GM23248 (cell line): ENCODE results near the gene UNC5C. TPM values are rescaled to one million over a fixed set of nuclear protein-coding genes. Genes with fewer than 3 reads are reported as not detected.

ENCODE experiments used
- DNase-seq: peaks from one replicate; pipeline ENCODE4 v3.0.0-alpha.2; 2015
- H2AFZ ChIP-seq: fragments of 200-600 bp; sonication (generic); 2 replicates; pipeline ENCODE4 v1.6.1; 2016; ENCODE audit warnings: antibody characterized with exemption
- H3F3A ChIP-seq: fragments of 200-600 bp; sonication (generic); 2 replicates; pipeline ENCODE4 v1.6.1; 2016; ENCODE audit warnings: mild to moderate bottlenecking, antibody characterized with exemption, mixed run types; ENCODE audit not compliant: insufficient read depth
- H3K27ac ChIP-seq: fragments of 200-600 bp; sonication (generic); 2 replicates; pipeline ENCODE4 v1.5.1; 2016; ENCODE audit warnings: mild to moderate bottlenecking
- H3K27me3 ChIP-seq: fragments of 200-600 bp; sonication (generic); replicated peaks from 2 replicates; pipeline ENCODE4 v1.6.1; 2016; ENCODE audit warnings: mild to moderate bottlenecking; ENCODE audit not compliant: insufficient read depth
- H3K36me3 ChIP-seq: fragments of 200-600 bp; sonication (generic); 2 replicates; pipeline ENCODE4 v1.6.1; 2016; ENCODE audit warnings: low read depth, mild to moderate bottlenecking
- H3K4me1 ChIP-seq: fragments of 200-600 bp; sonication (generic); 2 replicates; pipeline ENCODE4 v1.6.1; 2016; ENCODE audit warnings: mild to moderate bottlenecking; ENCODE audit not compliant: insufficient read depth
- H3K4me2 ChIP-seq: fragments of 200-600 bp; sonication (generic); one replicate; pipeline ENCODE4 v1.6.1; 2016; ENCODE audit warnings: mild to moderate bottlenecking; ENCODE audit not compliant: unreplicated experiment
- H3K4me3 ChIP-seq: fragments of 200-600 bp; sonication (generic); 2 replicates; pipeline ENCODE4 v1.5.1; 2016; ENCODE audit warnings: mild to moderate bottlenecking
- H3K79me2 ChIP-seq: fragments of 200-600 bp; sonication (generic); 2 replicates; pipeline ENCODE4 v1.6.1; 2016; ENCODE audit warnings: mild to moderate bottlenecking; ENCODE audit not compliant: insufficient read depth
- H3K9ac ChIP-seq: fragments of 200-600 bp; sonication (generic); 2 replicates; pipeline ENCODE4 v1.6.1; 2016; ENCODE audit warnings: mild to moderate bottlenecking
- H3K9me2 ChIP-seq: fragments of 200-600 bp; sonication (generic); 2 replicates; pipeline ENCODE4 v1.6.1; 2016; ENCODE audit warnings: mixed run types, mild to moderate bottlenecking, moderate library complexity; ENCODE audit not compliant: insufficient read depth
- H3K9me3 ChIP-seq: fragments of 200-600 bp; sonication (generic); one replicate; pipeline ENCODE4 v1.6.1; 2017; ENCODE audit warnings: low read depth
- H4K20me1 ChIP-seq: fragments of 200-600 bp; sonication (generic); 2 replicates; pipeline ENCODE4 v1.6.0; 2016; ENCODE audit not compliant: insufficient read depth
- EZH2 ChIP-seq: fragments of 200-600 bp; sonication (generic); IDR thresholded peaks from 2 replicates; pipeline ENCODE4 v1.6.1; 2018; ENCODE audit warnings: antibody characterized with exemption, mild to moderate bottlenecking; ENCODE audit not compliant: insufficient read depth, poor library complexity, severe bottlenecking
- EZH2phosphoT487 ChIP-seq: fragments of 200-600 bp; sonication (generic); IDR thresholded peaks from 2 replicates; pipeline ENCODE4 v1.6.1; 2018; ENCODE audit warnings: antibody characterized with exemption, moderate library complexity, mild to moderate bottlenecking, low read depth; ENCODE audit not compliant: insufficient read depth
- WGBS, 2 experiments: methylation state at CpG; one replicate each; pipeline ENCODE4 v1.1.6; 2015 to 2017; ENCODE audit warnings: low lambda C conversion rate in 2 of 2, low coverage in 1 of 2; ENCODE audit errors: missing lambda C conversion rate in 2 of 2; 5-methylcytosine and 5-hydroxymethylcytosine counted together
- in situ Hi-C: fragments of 300-500 bp; cut with MboI; formaldehyde crosslinking; loops from 2 replicates; pipeline ENCODE4 v1.15.0; 2020
- polyA plus RNA-seq: library from polyadenylated mRNA; unstranded; fragments of >200 nt; fragmentation: Nextera tagmentation; extraction: Ambion mirVana; gene quantifications from 2 replicates; pipeline ENCODE4 v1.2.1, GENCODE V29; 2016
- total RNA-seq: library from RNA; depleted of rRNA; stranded (reverse); fragments of >200 nt; shearing (Covaris generic); gene quantifications from 2 replicates; pipeline ENCODE4 v1.2.3, GENCODE V29; 2014

UNC5C gene
- total and polyA plus RNA-seq, 2 experiments from 2014 or later, result not detected

GRCh38 chr4:95544113-95545103 lies 4.4 kb downstream of the UNC5C start:
- Histone ChIP-seq H3K27me3 (peaks cover 38% of the 10 kb centered on the region), H3K9me2 (no peaks in the 10 kb centered on the region), H3K4me1 (no peaks in the 10 kb centered on the region), H3K9ac (no peak overlapping the region), H4K20me1 (no peaks in the 10 kb centered on the region), H3K79me2 (no peaks in the 10 kb centered on the region), H3K36me3 (no peaks in the 10 kb centered on the region), H2AFZ (no peak overlapping the region), H3K9me3 (no peaks in the 10 kb centered on the region), H3K4me2 (no peak overlapping the region), H3K4me3 (no peak overlapping the region), H3K27ac (no peak overlapping the region), H3F3A (no peaks in the 10 kb centered on the region)
- 16 to 23% methylated on average over 8 of the region's 8 CpGs for WGBS, 2 experiments
- in situ Hi-C loops, result no loop called here
- DNase-seq, result no peak
- TF ChIP-seq EZH2 (no peak), EZH2phosphoT487 (no peak)

GRCh38 chr4:95541889-95542607 lies 6.7 kb downstream of the UNC5C start:
- Histone ChIP-seq H3K79me2 (no peaks in the 10 kb centered on the region), H3F3A (no peaks in the 10 kb centered on the region), H3K9me2 (no peaks in the 10 kb centered on the region), H4K20me1 (no peaks in the 10 kb centered on the region), H2AFZ (no peak overlapping the region), H3K27me3 (peaks cover 27% of the 10 kb centered on the region), H3K27ac (no peak overlapping the region), H3K4me3 (no peak overlapping the region), H3K9ac (no peak overlapping the region), H3K4me2 (no peak overlapping the region), H3K9me3 (no peaks in the 10 kb centered on the region), H3K4me1 (no peaks in the 10 kb centered on the region), H3K36me3 (no peaks in the 10 kb centered on the region)
- 4 to 10% methylated on average over 4 of the region's 4 CpGs for WGBS, 2 experiments
- no peak for DNase-seq
- no peak for TF ChIP-seq EZH2phosphoT487
- TF ChIP-seq EZH2, result no peak
- in situ Hi-C loops, result no loop called here

GRCh38 chr4:95541094-95541493 lies 7.7 kb downstream of the UNC5C start:
- H3K27me3 ChIP-seq, result peaks cover 17% of the 10 kb centered on the region
- H3K9me2 ChIP-seq, result no peaks in the 10 kb centered on the region
- WGBS, 2 experiments, result 4 to 7% methylated on average over 3 of the region's 3 CpGs
- no peak overlapping the region for H3K4me2 ChIP-seq
- H3K27ac ChIP-seq, result no peak overlapping the region
- no peaks in the 10 kb centered on the region for H3K9me3 ChIP-seq
- H3F3A ChIP-seq, result no peaks in the 10 kb centered on the region
- in situ Hi-C loops, result no loop called here
- H3K4me3 ChIP-seq, result no peak overlapping the region
- no peaks in the 10 kb centered on the region for H3K79me2 ChIP-seq
- no peaks in the 10 kb centered on the region for H3K4me1 ChIP-seq
- H3K9ac ChIP-seq, result no peak overlapping the region
- no peak for DNase-seq
- no peak for TF ChIP-seq EZH2
- no peak for TF ChIP-seq EZH2phosphoT487
- no peaks in the 10 kb centered on the region for H4K20me1 ChIP-seq
- no peaks in the 10 kb centered on the region for H3K36me3 ChIP-seq
- H2AFZ ChIP-seq, result no peak overlapping the region

- Histone ChIP-seq H3K79me2 (no peaks in the 10 kb centered on the region), H3K9me2 (no peaks in the 10 kb centered on the region), H3F3A (no peaks in the 10 kb centered on the region), H2AFZ (no peak overlapping the region), H3K9ac (no peak overlapping the region), H3K27ac (no peak overlapping the region), H3K4me2 (no peak overlapping the region), H3K4me1 (no peaks in the 10 kb centered on the region), H3K27me3 (0 out of 2 replicates have a peak, but pooled peaks cover 9% of the 10 kb centered on the region), H4K20me1 (no peaks in the 10 kb centered on the region), H3K4me3 (no peak overlapping the region), H3K9me3 (no peaks in the 10 kb centered on the region), H3K36me3 (no peaks in the 10 kb centered on the region)
- TF ChIP-seq EZH2, result no peak
- TF ChIP-seq EZH2phosphoT487, result no peak
- 4 to 7% methylated on average over 3 of the region's 3 CpGs for WGBS, 2 experiments
- no peak for DNase-seq
- in situ Hi-C loops, result no loop called here
Measured at GRCh38 chr4:95540227-95540626, 8.5 kb downstream of the UNC5C start.
